H1 (cell line): ENCODE results near the gene PAXIP1.

Experiments used
- CTCF ChIP-seq, 3 experiments: IDR thresholded peaks; 1 replicate in 2 of 3; 2 replicates in 1 of 3; pipeline versions ENCODE4 v1.5.1 to v1.6.1; 2011; ENCODE audit warnings: low read length in 3 of 3, mild to moderate bottlenecking in 3 of 3, inconsistent platforms in 2 of 3, low read depth in 1 of 3, moderate library complexity in 1 of 3; ENCODE audit not compliant: insufficient read depth in 1 of 3; ENCODE audit errors: control extremely low read depth in 1 of 3
- EZH2 ChIP-seq: fragments of 200-600 bp; sonication (generic); IDR thresholded peaks from 2 replicates; pipeline ENCODE4 v1.7.1; 2012; ENCODE audit warnings: low read depth, mild to moderate bottlenecking, moderate library complexity, low read length, inconsistent platforms; ENCODE audit not compliant: severe bottlenecking
- GABPA ChIP-seq: IDR thresholded peaks from 2 replicates; pipeline ENCODE4 v1.6.1; 2011; ENCODE audit warnings: mild to moderate bottlenecking, low read length, moderate library complexity, borderline replicate concordance; ENCODE audit not compliant: insufficient read depth
- HDAC6 ChIP-seq: IDR thresholded peaks from one replicate; pipeline ENCODE4 v1.7.1; 2012; ENCODE audit warnings: low read depth, mild to moderate bottlenecking, inconsistent platforms, low read length, moderate library complexity
- KDM1A ChIP-seq: fragments of 200-600, 300-600 bp; sonication (generic); IDR thresholded peaks from 2 replicates; pipeline ENCODE4 v1.7.1; 2016; ENCODE audit warnings: mild to moderate bottlenecking, low read length, borderline replicate concordance
- MAFK ChIP-seq: IDR thresholded peaks from 2 replicates; pipeline ENCODE4 v1.6.1; 2012; ENCODE audit warnings: low read depth, mild to moderate bottlenecking, improper control_type of control experiment, low read length
- NRF1 ChIP-seq: IDR thresholded peaks from 2 replicates; pipeline ENCODE4 v1.6.1; 2011; ENCODE audit warnings: mild to moderate bottlenecking, low read depth, low read length, improper control_type of control experiment
- POLR2A ChIP-seq, 2 experiments: IDR thresholded peaks; 1 replicate in 1 of 2; 2 replicates in 1 of 2; pipeline ENCODE4 v1.6.1; 2011; ENCODE audit warnings: low read depth in 2 of 2, low read length in 2 of 2, mild to moderate bottlenecking in 2 of 2; ENCODE audit errors: control extremely low read depth in 1 of 2
- POLR2AphosphoS5 ChIP-seq: IDR thresholded peaks from 2 replicates; pipeline ENCODE4 v1.6.1; 2011; ENCODE audit warnings: low read depth, low read length
- RBBP5 ChIP-seq: IDR thresholded peaks from 2 replicates; pipeline ENCODE4 v1.7.1; 2012; ENCODE audit warnings: low read depth, mild to moderate bottlenecking, inconsistent platforms, low read length, moderate library complexity, borderline replicate concordance
- SIN3A ChIP-seq, 2 experiments: IDR thresholded peaks in 1 of 2; conservative IDR thresholded peaks in 1 of 2; 2 replicates each; pipeline ENCODE4 v1.6.1; 2011 to 2012; ENCODE audit warnings: low read length in 2 of 2, improper control_type of control experiment in 1 of 2, low read depth in 1 of 2, mild to moderate bottlenecking in 1 of 2
- TEAD4 ChIP-seq: IDR thresholded peaks from 2 replicates; pipeline ENCODE4 v1.6.1; 2012; ENCODE audit warnings: low read depth, low read length, inconsistent platforms, mixed read lengths
- YY1 ChIP-seq: IDR thresholded peaks from 2 replicates; pipeline ENCODE4 v1.6.1; 2011; ENCODE audit warnings: low read depth, mild to moderate bottlenecking, low read length

DNA sequence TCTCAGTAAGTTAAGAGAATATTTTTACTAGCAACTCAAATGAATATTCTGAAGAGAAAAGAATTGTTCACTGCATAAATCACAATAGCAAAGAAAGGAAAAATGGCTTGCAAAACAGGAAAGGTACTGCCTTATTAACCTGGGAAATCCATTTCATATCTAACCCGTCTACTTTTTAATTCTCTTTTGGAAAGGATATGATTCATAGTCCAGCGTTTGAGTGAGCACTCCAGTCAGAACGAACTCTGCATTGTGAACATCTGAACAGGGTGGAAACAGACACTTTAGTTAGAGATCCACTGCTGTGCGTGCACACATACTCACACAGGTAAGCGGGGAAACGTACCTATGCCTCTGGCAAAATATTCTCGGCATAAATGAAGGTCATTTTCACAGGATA lies 56.8 kb downstream of the PAXIP1 start:
- TF ChIP-seq CTCF (IDR thresholded peaks at IDR 0.05; ENCODE audit: control extremely low read depth in 1 of 3, insufficient read depth in 1 of 3, low read depth in 1 of 3, low read length in 3 of 3) (no peak), HDAC6 (no peak), KDM1A (no peak), POLR2A (IDR thresholded peaks at IDR 0.05; ENCODE audit: control extremely low read depth in 1 of 2, low read depth in 2 of 2, low read length in 2 of 2) (no peak), POLR2AphosphoS5 (no peak), EZH2 (no peak), TEAD4 (no peak), GABPA (no peak), MAFK (no peak), NRF1 (no peak), RBBP5 (no peak), YY1 (no peak), SIN3A (conservative IDR thresholded peaks at IDR 0.05 in 1 of 2, IDR thresholded peaks at IDR 0.05 in 1 of 2; ENCODE audit: low read depth in 1 of 2, low read length in 2 of 2) (no peak)
